Heart left ventricle (tissue), 16 donors: Measurements from ENCODE around the gene STKLD1. TPM values are rescaled to one million over a fixed set of nuclear protein-coding genes. Genes with fewer than 3 reads are reported as not detected.

Source experiments
- ATAC-seq, 4 donors: fragments of 200-7000 bp; cut with Tn5 transposase; one replicate each; pipeline ENCODE4 v1.9.1; 2020 to 2022; ENCODE audit warnings: moderate library complexity in 4 of 4, mild to moderate bottlenecking in 3 of 4, moderate number of reproducible peaks in 1 of 4
- DNase-seq, 5 donors: peaks; one replicate each; pipeline ENCODE4 v3.0.0-alpha.2; 2020
- H3K27ac ChIP-seq, 12 donors: fragments of 200-600 bp; sonication (generic) in 4 of 12; one replicate each; pipeline versions ENCODE4 v1.5.0 to v1.8.0; 2016 to 2022; ENCODE audit warnings: mild to moderate bottlenecking in 2 of 12
- H3K27me3 ChIP-seq, 9 donors: fragments of 200-600 bp; sonication (generic) in 2 of 9; one replicate each; pipeline versions ENCODE4 v1.5.1 to v1.8.0; 2016 to 2022; ENCODE audit warnings: mild to moderate bottlenecking in 3 of 9
- H3K36me3 ChIP-seq, 9 donors: fragments of 200-600 bp; sonication (generic) in 2 of 9; one replicate each; pipeline versions ENCODE4 v1.5.0 to v1.8.0; 2018 to 2022; ENCODE audit warnings: mild to moderate bottlenecking in 2 of 9
- H3K4me1 ChIP-seq, 12 donors: fragments of 200-600 bp; sonication (generic) in 4 of 12; one replicate each; pipeline versions ENCODE4 v1.5.0 to v1.8.0; 2016 to 2022; ENCODE audit warnings: mild to moderate bottlenecking in 3 of 12
- H3K4me3 ChIP-seq, 12 donors: fragments of 200-600 bp; sonication (generic) in 4 of 12; one replicate each; pipeline versions ENCODE4 v1.5.0 to v1.8.0; 2017 to 2022; ENCODE audit warnings: mild to moderate bottlenecking in 9 of 12, moderate library complexity in 4 of 12
- H3K9me3 ChIP-seq, 12 donors: fragments of 200-600 bp; sonication (generic) in 4 of 12; one replicate each; pipeline versions ENCODE4 v1.5.0 to v1.8.0; 2016 to 2022; ENCODE audit warnings: mild to moderate bottlenecking in 1 of 12
- POLR2A ChIP-seq, 2 donors: fragments of 450-650 bp; IDR thresholded peaks; one replicate each; pipeline ENCODE4 v1.6.1; 2017; ENCODE audit warnings: antibody characterized with exemption in 2 of 2, mild to moderate bottlenecking in 2 of 2, moderate library complexity in 2 of 2
- WGBS, 4 donors: extraction: QIAGEN DNeasy Blood & Tissue Kit in 2 of 4; methylation state at CpG; one replicate each; pipeline versions ENCODE4 v1.1.5 to v1.1.7; 2013 to 2018; 5-methylcytosine and 5-hydroxymethylcytosine counted together
- intact Hi-C, 10 donors: fragments of 100-400 bp; cut with DNase I; formaldehyde crosslinking; loops; one replicate each; pipeline versions ENCODE4 v1.11.1 to v1.14.2; 2022
- polyA plus RNA-seq, 2 donors: library from polyadenylated mRNA; stranded (reverse); fragments of 200-250 nt; gene quantifications; one replicate each; pipeline ENCODE4 v1.2.3, GENCODE V29; 2013
- total RNA-seq, 9 donors: library from RNA; depleted of rRNA in 2 of 9; stranded (reverse); fragments of >200 nt in 2 of 9; fragmentation: NEBNext Ultra II Directional in 3 of 9; extraction: Animal tissue kit (Norgen Biotek cat#: 25700) in 3 of 9; gene quantifications; one replicate each; pipeline versions ENCODE4 v1.1.0 to v1.2.4, GENCODE V29; 2016 to 2023
- TF ChIP-seq, protein P1 (sequence below), 12 donors: fragments of 200-600 bp; sonication (generic) in 4 of 12; IDR thresholded peaks; one replicate each; pipeline versions ENCODE4 v1.5.0 to v1.8.0; 2018 to 2022; ENCODE audit warnings: antibody characterized with exemption in 12 of 12, mild to moderate bottlenecking in 5 of 12
- donor health status: ischemic (EF 13 %, LVEDD 7.1; RV severe dilation, severe dysfunction).
- donor health status: healthy with polysubstance abuse.
- donor health status: DM: no; HTN: yes; CAD: no.
- donor health status: DM: no; HTN: no; CAD: no.
- donor health status: ischemic (EF 25% LVEDD 6.9; RV normal size, moderate dysfunction).
- donor health status: ischemic (EF 25% LVEDD 5.7; RV mildly dilated, moderate dysfunction).
- donor health status: healthy.
- donor health status: DM: yes; HTN: yes; CAD: no.
- donor health status: ischemic (EF 35%, LVEDD 5.7; RV mildly dilated, moderate dysfunction).
- donor health status: nonischemic (EF 11% LVEDD 7.7; RV severe dilation, severe dysfunction).
- donor health status: DM: yes; HTN: yes; CAD: no.
- donor health status: PGD.
- donor health status: ischemic (EF 29% LVEDD 5.4; RV normal size, mild dysfunction).
- donor health status: nonischemic (EF 23%, LVEDD 6.1; RV moderate dilation, normal function).

STKLD1 gene
- total and polyA plus RNA-seq, 11 donors = 0.25 to 0.91 (median 0.46) TPM; not detected in 2

DNA sequence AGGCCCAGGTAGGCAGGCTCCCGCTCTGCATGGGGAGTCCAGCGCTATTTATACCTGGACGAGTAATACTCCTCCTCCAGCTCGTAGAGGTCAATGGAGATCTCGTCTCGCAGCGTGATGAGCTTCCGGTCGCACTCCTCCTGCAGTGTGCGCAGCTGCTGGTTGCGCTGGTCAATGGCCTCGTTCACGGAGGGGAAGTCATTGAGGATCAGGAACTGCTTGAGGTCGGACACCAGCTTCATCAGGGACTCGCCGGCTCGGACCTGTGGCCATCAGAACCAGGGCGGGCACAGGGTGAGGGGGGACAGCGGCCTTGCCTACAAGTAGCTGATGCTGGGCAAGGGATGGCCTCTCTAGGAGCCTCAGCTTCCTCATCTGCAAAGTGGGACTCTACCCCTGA lies 32.1 kb upstream of the STKLD1 start:
- Histone ChIP-seq H3K36me3 (peaks cover 0 to 72% (median 65%) of the 10 kb centered on the region in 9 donors), H3K9me3 (no peaks in the 10 kb centered on the region), H3K4me1 (peaks cover 2 to 49% (median 18%) of the 10 kb centered on the region in 12 donors), H3K27me3 (no peaks in the 10 kb centered on the region), H3K4me3 (no peak overlapping the region), H3K27ac (no peak overlapping the region)
- no peak for TF ChIP-seq POLR2A (IDR thresholded peaks at IDR 0.05)
- TF ChIP-seq, protein P1, sequence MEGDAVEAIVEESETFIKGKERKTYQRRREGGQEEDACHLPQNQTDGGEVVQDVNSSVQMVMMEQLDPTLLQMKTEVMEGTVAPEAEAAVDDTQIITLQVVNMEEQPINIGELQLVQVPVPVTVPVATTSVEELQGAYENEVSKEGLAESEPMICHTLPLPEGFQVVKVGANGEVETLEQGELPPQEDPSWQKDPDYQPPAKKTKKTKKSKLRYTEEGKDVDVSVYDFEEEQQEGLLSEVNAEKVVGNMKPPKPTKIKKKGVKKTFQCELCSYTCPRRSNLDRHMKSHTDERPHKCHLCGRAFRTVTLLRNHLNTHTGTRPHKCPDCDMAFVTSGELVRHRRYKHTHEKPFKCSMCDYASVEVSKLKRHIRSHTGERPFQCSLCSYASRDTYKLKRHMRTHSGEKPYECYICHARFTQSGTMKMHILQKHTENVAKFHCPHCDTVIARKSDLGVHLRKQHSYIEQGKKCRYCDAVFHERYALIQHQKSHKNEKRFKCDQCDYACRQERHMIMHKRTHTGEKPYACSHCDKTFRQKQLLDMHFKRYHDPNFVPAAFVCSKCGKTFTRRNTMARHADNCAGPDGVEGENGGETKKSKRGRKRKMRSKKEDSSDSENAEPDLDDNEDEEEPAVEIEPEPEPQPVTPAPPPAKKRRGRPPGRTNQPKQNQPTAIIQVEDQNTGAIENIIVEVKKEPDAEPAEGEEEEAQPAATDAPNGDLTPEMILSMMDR (IDR thresholded peaks at IDR 0.05) = no peak
- 93 to 98% (median 94%) methylated on average over 16 to 19 of the region's 19 CpGs for WGBS, 4 donors
- ATAC-seq (no peak), DNase-seq (peak in 1 of 5 donors; percentile 56)
- intact Hi-C loops = loop anchor here in 1 of 10 donors (10.0 kb wide), 1 partner anchor 141 kb away; no protein-coding TSS in a partner anchor

DNA sequence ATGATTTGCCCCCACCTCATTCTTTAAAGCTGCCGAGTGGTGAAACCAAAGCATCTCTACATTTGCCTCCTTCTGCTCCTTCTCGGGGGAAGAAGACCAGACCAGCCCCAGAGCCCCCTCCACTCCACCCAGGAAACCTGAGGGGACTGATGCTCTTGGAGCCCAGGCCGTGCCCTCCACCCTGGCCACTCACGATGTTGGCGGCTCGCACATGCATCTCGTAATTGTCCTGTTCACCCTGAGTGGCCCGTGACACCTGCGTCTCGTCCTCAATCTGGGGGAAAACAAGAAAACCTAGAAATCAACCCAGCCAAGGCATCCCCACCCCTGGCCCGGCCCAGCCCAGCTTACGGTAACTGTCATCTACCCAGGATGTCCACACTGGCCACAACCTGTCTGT lies 31.2 kb upstream of the STKLD1 start:
- intact Hi-C loops = loop anchor here in 1 of 10 donors (10.0 kb wide), 1 partner anchor 140 kb away; no protein-coding TSS in a partner anchor
- 93 to 97% (median 95%) methylated on average over 12 of the region's 12 CpGs for WGBS, 4 donors
- H3K27ac ChIP-seq = no peak overlapping the region
- H3K36me3 ChIP-seq = peaks cover 0 to 72% (median 67%) of the 10 kb centered on the region in 9 donors
- H3K4me1 ChIP-seq = peaks cover 4 to 49% (median 25%) of the 10 kb centered on the region in 12 donors
- H3K9me3 ChIP-seq = no peaks in the 10 kb centered on the region
- H3K27me3 ChIP-seq = no peaks in the 10 kb centered on the region
- H3K4me3 ChIP-seq = no peak overlapping the region
- ATAC-seq (no peak), DNase-seq (no peak)
- TF ChIP-seq, protein P1 (IDR thresholded peaks at IDR 0.05) = no peak
- no peak for TF ChIP-seq POLR2A (IDR thresholded peaks at IDR 0.05)

DNA sequence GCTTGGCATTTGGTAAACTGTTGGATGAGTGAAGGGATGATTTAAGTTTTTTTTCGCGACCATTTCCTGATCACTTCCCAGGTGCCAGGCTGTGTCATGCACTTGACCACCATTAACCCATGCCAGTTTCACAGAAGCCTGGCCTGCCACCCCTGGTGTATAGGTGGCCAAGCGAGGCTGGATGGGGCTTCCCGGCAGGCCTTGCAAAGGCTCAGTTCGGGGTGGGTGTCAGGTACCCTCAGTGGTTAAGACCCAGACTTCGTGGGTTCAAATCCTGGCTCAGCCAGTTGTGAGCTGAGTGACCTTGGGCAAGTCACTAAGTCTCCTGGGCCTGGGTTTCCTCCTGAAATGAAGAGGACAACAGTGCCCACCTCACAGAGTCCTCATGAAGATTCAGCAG lies 30.6 kb upstream of the STKLD1 start:
- no peak overlapping the region for H3K4me3 ChIP-seq
- H3K9me3 ChIP-seq = no peaks in the 10 kb centered on the region
- TF ChIP-seq, protein P1 (IDR thresholded peaks at IDR 0.05) = no peak
- no peak for TF ChIP-seq POLR2A (IDR thresholded peaks at IDR 0.05)
- H3K4me1 ChIP-seq = peaks cover 4 to 46% (median 25%) of the 10 kb centered on the region in 12 donors
- peaks cover 0 to 72% (median 67%) of the 10 kb centered on the region in 9 donors for H3K36me3 ChIP-seq
- DNase-seq (no peak), ATAC-seq (no peak)
- no peak overlapping the region for H3K27ac ChIP-seq
- H3K27me3 ChIP-seq = no peaks in the 10 kb centered on the region
- 79 to 96% (median 91%) methylated on average over 2 to 6 of the region's 6 CpGs for WGBS, 4 donors
- intact Hi-C loops = loop anchor here in 1 of 10 donors (10.0 kb wide), 1 partner anchor 139 kb away; no protein-coding TSS in a partner anchor

DNA sequence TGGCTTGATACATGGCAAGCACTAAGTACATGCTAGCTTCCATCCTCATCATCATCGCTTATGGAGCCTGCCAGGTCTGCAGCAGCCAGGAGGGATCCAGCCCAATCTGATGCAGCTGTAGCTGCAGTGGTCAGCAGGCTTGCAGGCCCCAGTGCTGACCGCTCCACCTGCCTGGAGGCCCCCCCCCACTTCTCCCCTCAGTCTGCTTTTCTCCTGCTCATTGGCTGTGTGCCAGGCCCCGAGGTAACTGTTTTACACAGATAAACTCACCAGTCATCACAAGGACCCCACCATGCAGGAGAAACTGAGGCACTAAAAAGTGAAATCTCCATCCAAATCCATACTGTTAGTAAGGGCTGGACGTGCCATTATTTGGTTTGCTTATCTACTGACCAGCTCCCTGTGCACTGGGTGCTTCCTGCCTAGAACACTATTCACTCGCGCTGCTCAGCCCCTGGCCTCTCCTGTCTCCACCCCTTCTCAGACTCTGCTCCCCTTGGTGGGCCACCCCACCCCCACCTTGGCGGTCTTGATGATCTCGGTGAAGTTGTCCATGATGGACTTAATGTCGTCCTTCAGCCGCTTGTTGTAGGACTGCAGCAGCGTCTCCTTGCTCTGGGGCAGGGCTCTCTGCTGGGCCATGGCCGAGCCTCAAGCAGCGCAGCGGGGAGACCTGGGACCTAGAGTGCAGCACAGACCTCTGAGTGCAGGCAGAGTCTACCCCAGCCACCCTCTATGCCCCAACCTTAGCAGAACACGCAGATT lies 30.0 kb upstream of the STKLD1 start:
- peak overlapping the region in 9 of 12 donors; percentile 78 to 100 (median 99) for H3K4me3 ChIP-seq
- peaks cover 0 to 72% (median 67%) of the 10 kb centered on the region in 9 donors for H3K36me3 ChIP-seq
- ATAC-seq (no peak), DNase-seq (no peak)
- H3K9me3 ChIP-seq = no peaks in the 10 kb centered on the region
- H3K27me3 ChIP-seq = no peaks in the 10 kb centered on the region
- H3K27ac ChIP-seq = peak overlapping the region in 3 of 12 donors; percentile 88 to 97 (median 93)
- peaks cover 4 to 40% (median 25%) of the 10 kb centered on the region in 12 donors for H3K4me1 ChIP-seq
- TF ChIP-seq, protein P1 (IDR thresholded peaks at IDR 0.05) = no peak
- TF ChIP-seq POLR2A (IDR thresholded peaks at IDR 0.05) = no peak
- 68 to 70% (median 69%) methylated on average over 11 to 15 of the region's 15 CpGs for WGBS, 4 donors
- intact Hi-C loops = loop anchor here in 1 of 10 donors (10.0 kb wide), 1 partner anchor 139 kb away; no protein-coding TSS in a partner anchor
